Mammary epithelial cell (primary cell): ENCODE data around the gene CLDN10.

Source experiments
- EZH2 ChIP-seq: IDR thresholded peaks from 2 replicates; pipeline ENCODE4 v1.6.1; 2012; ENCODE audit warnings: low read length, inconsistent platforms, borderline replicate concordance
- TF ChIP-seq, protein P1 (sequence below), 2 donors: IDR thresholded peaks in 1 of 2; conservative IDR thresholded peaks in 1 of 2; 2 replicates each; pipeline ENCODE4 v1.5.1; 2011 to 2012; ENCODE audit warnings: inconsistent platforms in 2 of 2, low read length in 2 of 2, mild to moderate bottlenecking in 2 of 2, control low read depth in 1 of 2, low read depth in 1 of 2; ENCODE audit not compliant: insufficient read depth in 1 of 2; ENCODE audit errors: extremely low read depth in 1 of 2

DNA sequence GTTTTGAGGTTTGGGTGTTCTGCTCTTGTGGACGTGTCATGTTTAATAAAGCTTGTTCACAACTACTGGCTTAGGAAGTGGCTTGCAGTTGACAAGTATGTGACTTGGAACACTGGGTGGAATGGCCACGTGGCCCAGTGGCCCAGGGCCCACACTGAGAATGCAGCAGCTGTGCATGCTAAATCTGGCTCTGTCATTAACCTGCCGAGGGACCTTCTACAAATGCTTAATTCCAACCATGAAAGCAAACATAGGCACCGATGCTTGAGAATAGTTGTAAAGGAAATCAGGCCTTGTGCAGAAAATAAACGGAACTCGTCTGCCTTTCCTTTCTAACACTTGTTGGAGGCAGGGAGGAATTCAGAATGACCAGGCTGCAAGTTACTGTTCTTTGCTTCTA is 11.6 kb upstream of the CLDN10 start:
- TF ChIP-seq, protein P1, sequence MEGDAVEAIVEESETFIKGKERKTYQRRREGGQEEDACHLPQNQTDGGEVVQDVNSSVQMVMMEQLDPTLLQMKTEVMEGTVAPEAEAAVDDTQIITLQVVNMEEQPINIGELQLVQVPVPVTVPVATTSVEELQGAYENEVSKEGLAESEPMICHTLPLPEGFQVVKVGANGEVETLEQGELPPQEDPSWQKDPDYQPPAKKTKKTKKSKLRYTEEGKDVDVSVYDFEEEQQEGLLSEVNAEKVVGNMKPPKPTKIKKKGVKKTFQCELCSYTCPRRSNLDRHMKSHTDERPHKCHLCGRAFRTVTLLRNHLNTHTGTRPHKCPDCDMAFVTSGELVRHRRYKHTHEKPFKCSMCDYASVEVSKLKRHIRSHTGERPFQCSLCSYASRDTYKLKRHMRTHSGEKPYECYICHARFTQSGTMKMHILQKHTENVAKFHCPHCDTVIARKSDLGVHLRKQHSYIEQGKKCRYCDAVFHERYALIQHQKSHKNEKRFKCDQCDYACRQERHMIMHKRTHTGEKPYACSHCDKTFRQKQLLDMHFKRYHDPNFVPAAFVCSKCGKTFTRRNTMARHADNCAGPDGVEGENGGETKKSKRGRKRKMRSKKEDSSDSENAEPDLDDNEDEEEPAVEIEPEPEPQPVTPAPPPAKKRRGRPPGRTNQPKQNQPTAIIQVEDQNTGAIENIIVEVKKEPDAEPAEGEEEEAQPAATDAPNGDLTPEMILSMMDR (conservative IDR thresholded peaks at IDR 0.05 in 1 of 2, IDR thresholded peaks at IDR 0.05 in 1 of 2; ENCODE audit: extremely low read depth in 1 of 2, insufficient read depth in 1 of 2, low read depth in 1 of 2, low read length in 2 of 2): no peak
- TF ChIP-seq EZH2: no peak
